ENCODE measurements around the gene CELF4.

Gene CELF4

DNA sequence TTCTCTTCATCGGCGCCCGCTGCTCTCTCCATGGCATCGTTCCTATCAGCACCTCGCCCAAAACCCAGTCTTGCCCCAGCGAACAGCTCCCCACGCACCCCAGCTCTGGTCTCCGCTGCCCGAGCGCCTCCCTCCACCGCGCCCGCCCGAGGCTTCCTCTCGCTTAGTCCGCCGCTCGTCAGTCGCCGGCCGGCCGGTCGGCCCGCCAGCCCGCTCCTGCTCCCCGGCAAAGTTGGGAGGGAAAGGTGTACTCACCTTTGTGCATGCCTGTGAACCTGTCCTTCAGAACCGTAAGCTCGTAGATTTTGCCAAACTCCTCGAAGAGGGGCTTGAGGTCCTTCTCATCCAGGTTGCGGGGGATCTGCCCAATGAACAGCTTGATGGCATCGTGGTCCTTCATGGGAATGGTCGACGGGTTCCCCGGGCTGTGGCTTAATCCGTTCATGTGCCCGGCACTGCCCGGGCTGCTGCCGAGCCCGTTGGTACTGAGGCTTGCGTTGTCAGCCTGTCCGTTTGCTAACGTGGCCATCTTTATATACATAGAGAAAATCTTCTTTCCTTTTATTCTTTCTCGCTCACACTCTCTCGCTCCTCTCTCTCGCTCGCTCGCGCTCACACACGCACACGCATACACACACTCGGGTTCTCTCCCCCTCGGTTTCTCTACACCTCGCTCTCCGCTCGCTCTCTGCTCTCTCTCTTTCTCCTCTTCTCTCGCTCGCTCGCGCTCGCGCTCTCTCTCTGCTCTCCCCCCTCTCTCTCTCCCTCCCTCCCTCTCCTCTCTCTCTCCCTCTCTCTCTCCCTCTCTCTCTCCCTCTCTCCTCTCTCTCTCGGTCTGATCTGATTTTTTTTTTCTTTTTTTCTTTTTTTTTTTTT lies at the start of gene CELF4:
CELF4 (minus strand) TSS at position 698 of the 876 bp plus-strand sequence.
- in situ Hi-C loops (cut with MboI; ENCODE audit: low sequenced_read_pairs): no loop called here

DNA sequence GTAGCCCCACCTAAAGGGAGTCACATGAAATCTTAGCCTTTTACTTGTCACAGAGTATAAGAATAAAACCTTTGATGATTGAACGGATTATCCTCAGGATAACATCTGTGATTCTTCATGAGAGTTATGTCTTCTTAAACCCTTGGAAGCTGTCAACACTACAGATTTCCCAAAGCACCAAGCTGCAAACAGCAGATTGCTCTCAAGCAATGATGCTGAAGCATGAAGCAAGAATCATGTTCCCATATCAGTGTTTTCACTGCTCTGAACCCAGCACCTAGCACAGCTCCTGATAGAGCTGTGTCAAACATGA lies 47.6 kb upstream of the CELF4 start:
- in situ Hi-C loops (cut with MboI; ENCODE audit: low sequenced_read_pairs): no loop called here

DNA sequence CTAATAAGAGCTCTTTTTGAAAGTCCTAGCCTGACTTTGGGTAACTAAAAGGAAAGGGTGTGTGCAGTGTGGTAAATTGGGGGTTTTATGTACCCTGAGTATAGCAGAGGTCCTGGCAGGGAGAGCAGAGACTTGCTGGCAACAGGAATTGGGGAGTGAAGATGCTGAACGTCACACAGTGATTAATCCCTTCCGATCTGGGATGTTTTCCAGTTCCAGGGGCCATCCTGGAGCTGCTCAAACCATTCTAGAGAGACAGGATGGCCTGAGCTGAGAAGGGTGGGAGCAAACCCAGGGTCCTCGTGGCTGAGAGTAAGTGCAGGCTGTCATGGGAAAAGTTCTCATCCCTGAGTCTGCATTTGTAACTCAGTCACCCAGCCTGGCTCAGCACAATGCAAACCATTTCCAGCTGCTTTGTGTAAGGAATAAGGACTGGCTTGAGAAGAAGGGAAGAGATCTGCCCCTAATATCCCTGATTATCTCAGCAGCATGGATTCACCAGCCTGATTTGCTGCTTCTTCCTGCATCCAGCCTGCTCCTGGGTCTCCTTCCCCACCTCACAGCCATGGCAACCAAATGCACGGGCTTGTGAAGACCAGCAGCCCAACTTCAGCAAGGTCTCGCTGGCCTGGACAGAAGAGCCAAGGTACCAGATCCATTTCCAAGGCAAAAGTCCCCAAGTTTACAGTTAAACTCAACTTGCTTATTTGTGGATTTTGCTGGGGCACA lies 47.1 kb upstream of the CELF4 start:
- in situ Hi-C loops (cut with MboI; ENCODE audit: low sequenced_read_pairs): no loop called here

DNA sequence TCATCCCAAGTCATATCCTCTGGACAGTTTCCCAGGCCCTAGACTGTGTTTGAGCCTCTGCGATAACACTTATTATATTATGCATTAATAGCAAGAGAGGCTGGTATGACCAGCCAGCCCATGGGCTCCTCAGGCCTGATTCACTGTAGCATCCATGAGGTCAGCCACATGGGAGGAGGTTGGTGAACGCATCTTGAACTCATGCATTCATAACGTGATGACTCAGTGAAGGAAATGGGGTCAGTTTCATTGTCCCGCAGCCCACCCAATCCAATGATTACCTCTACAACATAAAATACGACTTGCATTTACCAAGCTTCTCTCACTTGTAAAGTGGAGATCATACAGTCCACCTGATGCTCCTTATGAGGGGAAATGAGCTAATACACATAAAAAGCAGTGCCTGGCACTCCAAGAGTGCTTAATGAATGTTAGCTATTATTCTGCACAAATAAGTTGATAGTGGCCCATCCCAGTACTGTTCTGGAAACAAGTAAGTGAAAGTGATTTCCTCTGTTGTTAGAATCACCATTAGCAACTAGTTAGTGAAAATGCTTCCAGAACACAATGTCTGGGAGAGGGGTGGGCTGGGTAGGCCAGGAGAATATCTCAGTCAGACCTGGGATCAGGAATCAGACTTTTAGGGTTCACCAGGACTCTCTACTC lies 46.1 kb upstream of the CELF4 start:
- in situ Hi-C loops (cut with MboI; ENCODE audit: low sequenced_read_pairs): no loop called here

DNA sequence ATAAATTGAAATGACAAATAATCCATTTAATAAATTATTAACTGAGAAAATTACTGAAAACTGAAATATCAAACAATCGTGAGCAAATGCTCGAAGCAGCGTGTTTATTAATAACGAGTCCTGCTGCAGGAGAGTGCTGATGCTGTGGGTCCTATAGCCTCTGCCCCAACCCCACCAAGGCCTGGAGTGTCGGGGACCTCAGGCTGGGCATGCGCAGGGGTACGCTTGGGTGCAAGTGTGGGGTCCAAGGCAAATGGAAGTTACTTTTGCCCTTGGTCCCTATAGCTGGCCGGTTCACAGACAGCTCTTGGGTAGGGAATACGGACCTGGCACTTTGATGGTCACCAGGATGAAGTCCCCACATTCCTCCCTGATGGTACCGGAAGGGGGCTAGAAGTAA lies 43.3 kb upstream of the CELF4 start:
- in situ Hi-C loops (cut with MboI; ENCODE audit: low sequenced_read_pairs): no loop called here

DNA sequence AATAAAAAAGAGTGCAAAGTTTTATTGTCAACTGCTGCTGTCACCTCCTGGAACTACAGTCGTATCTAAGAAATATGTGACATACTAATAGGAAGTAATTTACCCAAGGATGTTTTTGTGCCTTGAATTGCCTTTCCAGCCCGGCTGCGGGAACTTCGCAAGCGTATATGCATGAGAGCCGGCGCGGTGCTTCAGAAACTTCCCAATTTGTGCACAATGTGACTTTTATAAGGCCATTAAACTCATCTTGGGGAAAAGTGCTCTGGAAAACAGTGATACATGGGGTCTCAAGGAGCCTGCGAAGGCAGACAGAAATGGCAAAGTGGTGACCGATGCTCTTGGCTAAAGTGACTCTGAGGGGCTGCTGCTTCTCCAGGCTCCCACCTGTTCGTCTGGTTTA lies 41.7 kb upstream of the CELF4 start:
- in situ Hi-C loops (cut with MboI; ENCODE audit: low sequenced_read_pairs): no loop called here

DNA sequence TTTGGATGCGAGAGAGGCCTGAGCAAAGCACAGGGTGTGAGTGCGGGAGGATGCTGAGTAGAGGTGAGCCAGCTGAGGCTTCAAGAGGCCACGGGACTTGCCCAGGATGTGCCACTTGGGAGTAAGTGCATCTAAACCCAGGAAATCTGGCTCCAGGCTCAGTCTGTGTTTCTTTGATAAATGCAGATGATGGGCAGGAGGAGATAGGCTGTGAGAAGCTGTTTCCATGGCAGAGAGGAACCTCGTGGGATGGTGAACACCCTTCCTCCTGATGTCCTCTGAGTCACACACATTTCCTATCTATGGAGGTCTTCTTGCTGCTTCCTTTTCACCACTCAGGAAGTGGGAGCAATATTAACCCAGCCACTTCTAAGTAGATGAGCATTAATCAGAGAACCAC lies 38.4 kb upstream of the CELF4 start:
- in situ Hi-C loops (cut with MboI; ENCODE audit: low sequenced_read_pairs): no loop called here

DNA sequence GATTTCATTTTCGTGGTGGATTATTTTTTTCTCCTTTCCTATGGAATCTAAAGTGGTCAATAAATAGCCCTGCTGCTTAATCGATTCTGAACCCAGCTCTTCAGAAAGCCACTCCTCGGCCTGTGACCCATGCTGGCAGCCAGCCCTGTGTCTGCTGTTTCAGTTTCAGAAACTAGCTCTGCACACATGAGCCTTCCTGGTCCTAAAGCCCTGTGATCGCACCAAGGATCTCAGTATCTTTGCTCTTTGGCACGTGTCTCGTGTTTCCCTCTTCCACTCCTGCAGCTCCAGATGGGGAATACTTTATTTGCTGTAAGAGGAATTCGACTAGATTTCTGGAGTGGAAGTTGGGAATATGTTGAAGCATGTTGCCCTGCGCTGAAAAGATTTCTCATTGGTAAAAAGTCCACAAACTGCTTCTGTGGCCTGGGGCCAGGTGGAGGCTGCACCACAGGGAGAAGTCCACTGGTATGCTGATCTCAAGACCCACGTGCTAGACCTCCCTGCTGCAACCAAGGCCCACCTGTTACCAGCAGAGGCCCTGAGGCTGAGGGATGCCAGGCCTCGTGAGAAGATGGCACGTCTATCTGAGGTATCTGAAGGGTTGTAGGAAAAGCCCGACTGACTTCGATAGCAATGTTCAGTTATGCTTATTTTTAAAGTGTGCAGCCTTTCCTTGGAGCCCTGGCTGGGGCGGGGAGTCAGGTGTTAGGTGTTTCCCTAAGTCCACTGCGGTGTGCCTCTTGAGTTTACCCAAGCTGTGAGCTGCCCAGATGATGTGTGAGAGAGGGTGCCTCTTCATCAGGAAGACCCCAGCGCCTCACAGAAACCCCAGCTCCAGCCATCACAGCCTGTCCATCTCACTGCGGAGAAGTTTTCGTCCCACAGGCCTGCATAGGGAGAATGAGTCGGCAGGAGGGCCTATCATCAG lies 33.6 kb upstream of the CELF4 start:
- in situ Hi-C loops (cut with MboI; ENCODE audit: low sequenced_read_pairs): no loop called here

DNA sequence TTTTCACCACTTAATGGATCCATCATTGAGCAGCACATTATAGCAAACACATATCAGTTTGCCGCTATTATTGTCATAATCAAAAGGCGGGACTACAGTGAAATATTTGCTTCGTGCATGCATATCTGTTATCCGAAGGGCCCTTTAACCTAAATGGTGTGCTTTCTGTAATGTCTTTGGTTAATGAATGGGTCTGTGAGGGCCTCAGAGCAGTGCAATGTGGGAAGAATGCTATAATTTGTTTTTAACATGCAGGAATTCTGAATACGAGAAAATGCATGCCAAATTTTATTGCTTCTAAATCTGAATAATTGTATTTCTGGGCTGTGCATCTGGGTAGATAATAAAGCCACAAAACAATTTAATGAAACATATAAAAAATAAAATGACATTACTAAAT lies 32.8 kb upstream of the CELF4 start:
- in situ Hi-C loops (cut with MboI; ENCODE audit: low sequenced_read_pairs): no loop called here

DNA sequence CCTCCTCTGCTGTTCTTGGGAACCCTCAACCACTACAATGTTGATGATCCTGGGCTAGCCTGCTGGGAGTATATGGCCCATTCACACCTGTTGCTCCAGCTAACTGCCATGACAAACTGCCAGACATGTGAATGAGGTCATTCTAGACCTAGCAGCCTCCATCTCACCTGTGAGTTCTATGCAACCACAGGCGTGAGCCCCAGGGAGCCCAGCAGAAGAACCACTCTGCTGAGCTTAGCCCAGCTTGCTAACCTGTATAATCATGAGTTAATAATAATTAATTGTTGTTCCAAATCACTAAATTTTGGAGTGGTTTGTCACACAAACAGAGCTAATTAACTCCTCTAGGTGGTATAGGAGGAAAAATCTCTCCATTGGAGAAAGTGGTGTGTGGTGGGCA lies 24.7 kb upstream of the CELF4 start:
- in situ Hi-C loops (cut with MboI; ENCODE audit: low sequenced_read_pairs): no loop called here

DNA sequence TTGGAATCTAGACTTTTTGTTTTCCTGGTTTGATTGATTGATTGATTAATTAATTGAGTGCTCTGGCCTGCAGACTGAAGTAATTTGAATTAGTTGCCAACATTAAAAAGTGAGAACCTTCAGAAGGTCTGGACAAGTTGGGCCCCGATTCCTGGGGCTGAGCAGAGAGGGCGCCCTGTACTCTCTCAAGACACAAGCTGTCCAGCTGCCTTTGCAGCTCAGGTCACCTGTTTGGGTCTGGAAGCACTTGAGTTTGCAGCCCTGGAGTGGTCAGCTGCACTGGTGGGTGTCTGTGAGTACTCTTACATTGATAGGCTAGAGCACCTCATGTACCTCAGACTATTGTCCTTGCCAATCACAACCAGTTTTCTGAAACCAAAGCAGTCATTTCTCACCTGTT lies 22.7 kb upstream of the CELF4 start:
- in situ Hi-C loops (cut with MboI; ENCODE audit: low sequenced_read_pairs): no loop called here

DNA sequence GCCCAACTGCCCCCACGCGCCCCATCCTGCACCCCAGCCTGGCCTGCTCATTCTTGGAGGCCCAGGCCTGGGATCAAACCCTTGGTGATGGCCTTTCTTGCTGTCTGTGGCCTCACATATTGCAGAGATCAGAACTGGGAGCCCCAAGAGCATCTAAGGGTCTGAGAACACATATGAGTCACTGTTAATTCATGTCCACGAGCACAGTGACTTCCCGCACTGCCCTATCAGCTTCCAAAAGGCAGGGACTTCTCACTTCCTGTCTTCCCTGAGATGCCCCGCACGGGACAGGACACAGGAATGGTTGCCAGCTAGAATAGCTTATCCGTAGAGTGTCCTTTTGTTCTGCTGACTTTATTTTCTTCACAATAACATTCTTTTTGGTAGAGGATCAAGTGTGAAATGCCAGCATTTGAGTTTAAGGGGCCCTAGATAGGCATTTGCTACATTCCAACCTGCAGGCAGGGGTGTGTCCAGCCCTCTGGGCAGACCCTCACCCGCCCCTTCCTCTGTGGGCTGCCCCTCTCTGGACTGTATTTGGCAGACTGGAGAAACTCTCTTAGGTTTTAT lies 21.1 kb upstream of the CELF4 start:
- in situ Hi-C loops (cut with MboI; ENCODE audit: low sequenced_read_pairs): no loop called here

DNA sequence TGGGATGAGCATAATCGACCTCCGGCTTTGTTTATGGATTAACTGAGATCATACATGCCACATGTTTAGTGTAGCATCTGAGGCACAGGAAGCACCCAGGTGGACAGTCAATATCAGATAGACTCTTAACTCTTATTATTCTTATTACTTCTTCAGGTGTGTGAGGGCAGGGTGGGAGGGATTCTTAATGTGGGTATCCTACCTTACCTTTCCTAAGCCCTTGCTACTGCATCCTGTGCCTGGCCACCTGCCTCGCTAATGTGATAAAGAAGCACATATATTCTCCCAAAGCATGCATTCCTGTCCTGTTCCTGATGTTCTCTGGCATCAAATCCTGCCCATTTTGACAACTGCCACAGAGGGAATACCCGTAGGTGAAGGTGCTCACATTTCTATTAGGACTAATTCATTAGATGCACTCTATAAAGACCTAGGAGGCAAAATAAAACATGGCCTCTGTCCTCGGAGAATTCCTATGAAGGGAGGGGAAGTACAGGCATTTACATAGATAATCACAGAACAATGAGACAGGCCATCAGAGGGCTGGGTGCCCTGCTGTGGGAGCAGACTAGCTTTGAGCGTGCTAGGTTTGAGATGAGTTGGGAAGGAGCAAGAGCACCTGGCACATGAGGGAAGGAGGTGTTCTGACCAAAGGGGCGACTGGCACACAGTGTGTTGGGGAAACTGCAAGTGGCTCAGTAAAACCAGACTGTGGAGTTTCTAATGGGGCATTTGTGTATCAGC lies 19.5 kb upstream of the CELF4 start:
- in situ Hi-C loops (cut with MboI; ENCODE audit: low sequenced_read_pairs): no loop called here

DNA sequence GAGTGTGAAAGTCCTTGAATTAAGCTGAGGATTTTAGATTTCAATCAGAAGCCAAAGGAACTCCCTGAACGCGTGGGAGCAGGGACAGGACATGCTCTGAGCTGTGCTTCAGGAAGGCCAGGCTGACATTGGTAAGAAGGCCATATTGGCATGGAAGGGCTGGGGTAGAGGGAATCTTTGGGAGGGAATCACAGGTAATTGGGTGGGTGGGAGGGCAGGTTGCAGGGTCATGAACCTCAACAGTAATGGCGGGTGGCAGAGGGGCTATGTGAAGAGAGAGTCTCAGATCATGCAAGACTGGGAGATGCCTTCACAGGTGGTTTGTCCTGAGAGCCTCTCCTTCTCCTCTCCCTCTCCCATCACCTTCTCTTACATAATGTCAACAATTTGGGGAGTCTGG lies 18.6 kb upstream of the CELF4 start:
- in situ Hi-C loops (cut with MboI; ENCODE audit: low sequenced_read_pairs): no loop called here

DNA sequence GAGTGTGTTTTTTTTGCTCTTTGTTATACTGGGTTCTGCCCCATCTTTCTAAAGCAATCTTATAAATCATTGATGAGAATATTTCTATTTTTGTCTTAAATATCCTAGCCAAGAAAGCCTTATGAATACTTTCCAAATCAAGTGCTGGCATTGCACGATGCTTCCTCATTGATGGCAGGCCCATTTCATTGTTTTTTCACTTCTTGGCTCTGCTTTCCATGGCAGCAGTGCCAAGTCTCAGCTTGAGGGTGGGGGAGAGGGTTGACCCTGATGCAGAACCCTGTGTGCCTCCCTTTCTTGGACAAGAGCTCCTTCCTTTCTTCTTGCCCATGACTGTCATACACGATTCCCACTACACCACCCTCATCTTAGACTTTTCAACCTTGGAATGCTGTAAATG lies 16.7 kb upstream of the CELF4 start:
- in situ Hi-C loops (cut with MboI; ENCODE audit: low sequenced_read_pairs): no loop called here

DNA sequence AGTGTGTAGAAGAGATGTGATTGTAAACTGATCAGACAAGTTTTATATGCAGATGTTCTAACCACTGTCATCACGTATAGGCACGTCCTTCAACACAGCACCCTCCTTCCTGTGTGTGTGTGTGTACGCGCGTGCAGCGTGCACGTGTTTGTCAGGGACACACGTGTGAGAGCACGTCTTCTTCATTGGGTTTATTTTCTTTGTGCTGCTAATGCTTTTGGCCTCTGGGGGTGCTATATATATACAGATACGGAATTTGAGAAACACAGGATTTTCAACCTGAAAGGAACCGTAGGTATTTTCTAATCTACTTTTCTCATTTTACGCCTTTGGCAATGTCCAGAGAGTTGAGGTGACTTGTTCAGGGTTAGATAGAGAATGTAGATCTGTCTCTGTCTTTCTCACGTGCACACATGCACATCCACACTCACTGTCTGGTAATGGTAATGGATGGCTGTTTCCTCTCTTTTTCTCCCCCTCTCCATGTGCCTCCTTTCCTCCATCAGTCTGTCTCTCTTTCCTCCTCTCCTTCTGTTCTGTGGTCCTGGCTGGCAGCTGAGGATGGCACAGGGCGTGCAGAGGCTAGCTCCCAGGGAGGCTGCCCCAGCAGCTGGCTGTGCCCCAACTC lies 13.4 kb upstream of the CELF4 start:
- in situ Hi-C loops (cut with MboI; ENCODE audit: low sequenced_read_pairs): no loop called here

DNA sequence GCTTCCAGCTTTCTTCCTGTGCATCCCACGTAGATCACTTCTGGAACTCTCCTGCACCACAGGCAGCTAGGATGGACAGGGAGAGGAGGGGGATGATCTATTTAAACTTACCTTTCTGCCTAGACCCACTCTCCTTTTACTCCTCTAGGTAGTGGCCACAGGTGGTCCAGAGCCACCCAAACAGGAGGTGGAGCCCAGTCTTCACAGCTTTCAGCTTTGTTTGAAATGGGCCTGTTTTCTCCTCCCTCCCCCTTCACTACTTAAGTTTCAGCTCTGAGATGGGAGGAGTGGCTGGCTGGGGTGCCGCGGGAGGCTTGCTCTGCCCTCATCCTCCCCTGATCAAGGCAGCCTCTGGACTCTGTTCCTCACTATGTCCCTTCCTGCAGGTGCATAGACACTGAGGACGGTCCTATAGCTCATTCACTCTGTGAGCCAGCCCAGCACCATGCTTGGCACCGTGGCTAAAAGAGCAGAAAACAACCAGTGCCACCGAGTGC lies 12.6 kb upstream of the CELF4 start:
- in situ Hi-C loops (cut with MboI; ENCODE audit: low sequenced_read_pairs): no loop called here

DNA sequence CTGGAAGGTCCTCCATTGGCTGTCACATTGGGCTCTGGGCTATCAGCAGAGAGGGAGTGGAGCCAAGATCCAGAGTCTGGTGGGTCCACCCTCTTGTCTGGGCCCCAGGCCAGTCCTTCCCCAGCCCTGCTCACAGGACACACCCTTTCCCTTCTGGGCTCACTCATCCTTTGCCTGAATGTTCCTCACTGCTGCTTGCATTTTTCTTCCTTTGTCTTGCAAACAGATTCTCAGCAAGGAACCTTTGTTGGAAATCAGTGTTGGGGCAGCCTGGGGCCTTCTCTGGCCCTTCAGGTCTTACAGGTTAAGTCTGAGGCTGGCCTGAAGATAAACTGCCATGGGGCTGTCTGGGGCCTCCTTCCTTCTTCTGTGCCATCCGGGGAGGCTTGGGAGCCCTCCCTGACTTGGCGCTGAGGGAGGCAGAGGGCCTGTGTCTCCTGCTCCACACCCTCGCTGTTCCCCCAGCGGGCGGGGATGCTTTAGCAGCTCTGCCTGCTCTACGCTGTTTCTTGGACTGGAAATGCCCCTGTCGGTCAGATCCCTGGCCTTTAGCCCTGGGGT lies 11.5 kb upstream of the CELF4 start:
- in situ Hi-C loops (cut with MboI; ENCODE audit: low sequenced_read_pairs): no loop called here

DNA sequence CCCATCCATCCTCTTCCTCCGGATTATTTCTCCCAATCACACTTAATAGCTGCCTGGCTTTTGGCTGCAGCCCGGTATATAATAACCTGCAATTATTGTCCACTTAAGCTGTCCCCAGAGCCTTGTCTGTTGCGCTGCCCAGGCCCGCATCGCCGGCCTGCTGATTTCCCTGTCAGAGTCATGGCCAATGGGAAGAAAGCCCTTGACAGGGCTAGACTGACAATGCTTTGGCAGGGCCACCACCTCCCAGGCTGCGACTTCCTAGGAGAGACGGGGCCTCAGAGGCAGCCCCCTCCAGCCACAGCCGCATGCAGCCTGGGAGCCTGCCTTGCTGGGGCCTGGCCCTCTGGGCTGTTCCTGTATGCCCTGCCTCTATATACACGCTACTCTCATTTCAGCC lies 10.0 kb upstream of the CELF4 start:
- in situ Hi-C loops (cut with MboI; ENCODE audit: low sequenced_read_pairs): no loop called here

Measured in HL-60/S4 (cell line).